H1 (cell line): ENCODE data around the gene CXXC5. TPM values are rescaled to one million over a fixed set of nuclear protein-coding genes. Genes with fewer than 3 reads are reported as not detected.

Experiments used
- CTCF ChIA-PET: fragments of 300-600 bp; sonication (Branson Sonifier 250); formaldehyde crosslinking; loops from one replicate; lab custom pipeline; 2021; ENCODE audit not compliant: partially characterized antibody; lab: Charles Lee
- POLR2A ChIA-PET: fragments of 300-600 bp; sonication (Branson Sonifier 250); formaldehyde crosslinking; loops from one replicate; lab custom pipeline; 2021; ENCODE audit warnings: inconsistent platforms; ENCODE audit not compliant: partially characterized antibody; lab: Charles Lee
- DNase-seq, 2 experiments: peaks; one replicate each; pipeline versions ENCODE4 v3.0.0 to v3.0.0-alpha.2; 2010 to 2022; ENCODE audit warnings: low spot score in 2 of 2, low read depth in 1 of 2, mixed read lengths in 1 of 2
- FAIRE-seq: peaks from 2 replicates; lab custom pipeline; 2011; peaks lifted over from hg19 to GRCh38; lab: Jason Lieb, UNC
- H2AFZ ChIP-seq: 2 replicates; pipeline ENCODE4 v1.8.1; 2012; ENCODE audit warnings: low read length, inconsistent platforms
- H2AK5ac ChIP-seq: 2 replicates; pipeline ENCODE4 v1.6.1; 2013; ENCODE audit warnings: low read depth, low read length
- H2BK120ac ChIP-seq: replicated peaks from 2 replicates; pipeline ENCODE3; 2013; ENCODE audit warnings: low read depth, low read length, inconsistent platforms
- H2BK12ac ChIP-seq: 2 replicates; pipeline ENCODE4 v1.6.1; 2013; ENCODE audit warnings: low read depth, low read length
- H2BK15ac ChIP-seq: 2 replicates; pipeline ENCODE4 v1.6.1; 2013; ENCODE audit warnings: low read length
- H2BK20ac ChIP-seq: 2 replicates; pipeline ENCODE4 v1.6.1; 2013; ENCODE audit warnings: low read length
- H2BK5ac ChIP-seq: 2 replicates; pipeline ENCODE4 v1.6.1; 2013; ENCODE audit warnings: low read depth, low read length
- H3K14ac ChIP-seq: 2 replicates; pipeline ENCODE4 v1.6.1; 2013; ENCODE audit warnings: inconsistent platforms; ENCODE audit not compliant: insufficient read length
- H3K18ac ChIP-seq: 2 replicates; pipeline ENCODE4 v1.6.1; 2013; ENCODE audit warnings: low read length; ENCODE audit errors: extremely low read depth
- H3K23ac ChIP-seq: 2 replicates; pipeline ENCODE4 v1.6.1; 2013; ENCODE audit warnings: inconsistent platforms; ENCODE audit not compliant: insufficient read length
- H3K23me2 ChIP-seq: 2 replicates; pipeline ENCODE4 v1.6.1; 2013; ENCODE audit warnings: low read depth, low read length
- H3K27ac ChIP-seq: 2 replicates; pipeline ENCODE4 v1.6.1; 2011; ENCODE audit warnings: low read depth, low read length, inconsistent platforms
- H3K27me3 ChIP-seq, 4 experiments: replicated peaks in 1 of 4; 1 replicate in 1 of 4; 2 replicates in 3 of 4; pipeline versions ENCODE4 v1.6.1 to v1.8.1; 2011 to 2013; ENCODE audit warnings: low read length in 3 of 4, mild to moderate bottlenecking in 3 of 4, inconsistent platforms in 2 of 4, mixed read lengths in 2 of 4, moderate library complexity in 1 of 4; ENCODE audit not compliant: control insufficient read depth in 3 of 4, insufficient read depth in 3 of 4; ENCODE audit errors: extremely low read depth in 1 of 4
- H3K36me3 ChIP-seq, 4 experiments: 2 replicates each; pipeline versions ENCODE4 v1.6.1 to v1.8.1; 2011 to 2013; ENCODE audit warnings: mild to moderate bottlenecking in 4 of 4, low read length in 3 of 4, moderate library complexity in 2 of 4, control low read depth in 1 of 4, inconsistent platforms in 1 of 4; ENCODE audit not compliant: insufficient read depth in 4 of 4, control insufficient read depth in 2 of 4
- H3K4ac ChIP-seq: replicated peaks from 2 replicates; pipeline ENCODE3; 2013; ENCODE audit warnings: low read length, low read depth, mixed read lengths, inconsistent platforms; ENCODE audit not compliant: insufficient read length
- H3K4me1 ChIP-seq, 4 experiments: replicated peaks in 1 of 4; 1 replicate in 1 of 4; 2 replicates in 3 of 4; pipeline versions ENCODE4 v1.6.1 to v1.8.1; 2011 to 2013; ENCODE audit warnings: low read length in 3 of 4, inconsistent platforms in 2 of 4, mixed read lengths in 1 of 4; ENCODE audit not compliant: insufficient read depth in 4 of 4, control insufficient read depth in 3 of 4
- H3K4me2 ChIP-seq, 2 experiments: 2 replicates each; pipeline versions ENCODE4 v1.6.1 to v1.8.1; 2011 to 2013; ENCODE audit warnings: low read depth in 2 of 2, low read length in 2 of 2, control low read depth in 1 of 2, inconsistent platforms in 1 of 2, mild to moderate bottlenecking in 1 of 2; ENCODE audit not compliant: insufficient read depth in 1 of 2
- H3K4me3 ChIP-seq, 4 experiments: fragments of 200-600, 300-600 bp in 1 of 4; sonication (generic), shearing (Covaris generic), sonication (Bioruptor Twin) in 1 of 4; 2 replicates each; pipeline versions ENCODE4 v1.5.1 to v1.8.1; 2011 to 2016; ENCODE audit warnings: low read length in 4 of 4, low read depth in 3 of 4, control low read depth in 2 of 4, inconsistent platforms in 2 of 4, mild to moderate bottlenecking in 2 of 4, mixed read lengths in 1 of 4, moderate library complexity in 1 of 4; ENCODE audit not compliant: insufficient read depth in 2 of 4; ENCODE audit errors: extremely low read depth in 1 of 4
- H3K56ac ChIP-seq: replicated peaks from 2 replicates; pipeline ENCODE3; 2013; ENCODE audit warnings: low read depth, mild to moderate bottlenecking, mixed read lengths, low read length, inconsistent platforms; ENCODE audit not compliant: insufficient read length
- H3K79me1 ChIP-seq: 2 replicates; pipeline ENCODE4 v1.6.1; 2013; ENCODE audit warnings: low read depth, low read length, control low read depth
- H3K79me2 ChIP-seq, 2 experiments: 2 replicates each; pipeline versions ENCODE4 v1.6.1 to v1.8.1; 2012 to 2013; ENCODE audit warnings: low read length in 2 of 2, mild to moderate bottlenecking in 2 of 2, inconsistent platforms in 1 of 2; ENCODE audit not compliant: insufficient read depth in 2 of 2, control insufficient read depth in 1 of 2
- H3K9ac ChIP-seq, 4 experiments: replicated peaks in 1 of 4; 1 replicate in 1 of 4; 2 replicates in 3 of 4; pipeline versions ENCODE4 v1.6.1 to v1.8.1; 2011 to 2013; ENCODE audit warnings: low read depth in 3 of 4, low read length in 3 of 4, control low read depth in 2 of 4, mild to moderate bottlenecking in 2 of 4, moderate library complexity in 2 of 4, inconsistent platforms in 1 of 4; ENCODE audit errors: extremely low read depth in 1 of 4
- H3K9me3 ChIP-seq, 2 experiments: 2 replicates each; pipeline versions ENCODE4 v1.6.1 to v1.8.1; 2012 to 2013; ENCODE audit warnings: mild to moderate bottlenecking in 2 of 2, moderate library complexity in 2 of 2, control low read depth in 1 of 2, inconsistent platforms in 1 of 2, low read depth in 1 of 2, low read length in 1 of 2, mixed read lengths in 1 of 2; ENCODE audit not compliant: insufficient read depth in 2 of 2
- H4K20me1 ChIP-seq, 2 experiments: replicated peaks in 1 of 2; 2 replicates each; pipeline versions ENCODE3 to v1.8.1; 2011 to 2013; ENCODE audit warnings: inconsistent platforms in 2 of 2, low read length in 2 of 2, mild to moderate bottlenecking in 1 of 2; ENCODE audit not compliant: insufficient read depth in 2 of 2, control insufficient read depth in 1 of 2
- H4K5ac ChIP-seq: 2 replicates; pipeline ENCODE4 v1.6.1; 2013; ENCODE audit warnings: low read length, low read depth, mixed read lengths, inconsistent platforms; ENCODE audit not compliant: insufficient read length
- H4K8ac ChIP-seq: 2 replicates; pipeline ENCODE4 v1.8.0; 2013; ENCODE audit warnings: mild to moderate bottlenecking, moderate library complexity, low read length, inconsistent platforms; ENCODE audit not compliant: insufficient read depth; ENCODE audit errors: extremely low read depth
- H4K91ac ChIP-seq: replicated peaks from 2 replicates; pipeline ENCODE3; 2013; ENCODE audit warnings: low read length, mixed read lengths, inconsistent platforms; ENCODE audit not compliant: insufficient read length
- KDM4A ChIP-seq: IDR thresholded peaks from one replicate; pipeline ENCODE4 v1.7.1; 2012; ENCODE audit warnings: low read depth, mild to moderate bottlenecking, moderate library complexity, low read length, inconsistent platforms; ENCODE audit not compliant: severe bottlenecking
- NRF1 ChIP-seq: IDR thresholded peaks from 2 replicates; pipeline ENCODE4 v1.6.1; 2011; ENCODE audit warnings: mild to moderate bottlenecking, low read depth, low read length, improper control_type of control experiment
- WGBS, 2 experiments: shearing (Covaris generic) in 1 of 2; methylation state at CpG; one replicate each; pipeline versions ENCODE4 v1.1.6 to v1.1.7; 2013 to 2015; ENCODE audit warnings: low lambda C conversion rate in 2 of 2, mixed read lengths in 2 of 2, inconsistent platforms in 1 of 2, low coverage in 1 of 2, missing lambda C conversion rate in 1 of 2; ENCODE audit not compliant: insufficient replicate concordance in 2 of 2, insufficient coverage in 1 of 2, insufficient read length in 1 of 2; ENCODE audit errors: extremely low coverage in 1 of 2, missing lambda C conversion rate in 1 of 2; 5-methylcytosine and 5-hydroxymethylcytosine counted together
- polyA plus RNA-seq, 7 experiments: library from polyadenylated mRNA; depleted of rRNA in 3 of 7; stranded (reverse) in 5 of 7; unstranded in 2 of 7; fragments of >200 nt in 5 of 7; fragments of 200-250 nt in 2 of 7; gene quantifications; 1 replicate in 5 of 7; 2 replicates in 1 of 7; 4 replicates in 1 of 7; pipeline versions ENCODE4 v1.2.1 to v1.2.3, GENCODE V29; 2011 to 2013; ENCODE audit warnings: missing spikeins in 2 of 7, mixed read lengths in 2 of 7
- total RNA-seq: library from RNA; stranded (reverse); fragmentation: NEBNext Ultra II Directional; extraction: Animal tissue kit (Norgen Biotek cat#: 25700); gene quantifications from 2 replicates; pipeline ENCODE4 v1.2.1, GENCODE V29; 2021
- TF ChIP-seq, protein P1 (sequence below): IDR thresholded peaks from 2 replicates; pipeline ENCODE4 v1.6.1; 2012; ENCODE audit warnings: inconsistent platforms

Gene CXXC5
- total and polyA plus RNA-seq, 2 of the 8 experiments (the other 6 are each of a cell fraction or from before 2014, with no cell fraction given), result 61.4 to 74.0 TPM

DNA sequence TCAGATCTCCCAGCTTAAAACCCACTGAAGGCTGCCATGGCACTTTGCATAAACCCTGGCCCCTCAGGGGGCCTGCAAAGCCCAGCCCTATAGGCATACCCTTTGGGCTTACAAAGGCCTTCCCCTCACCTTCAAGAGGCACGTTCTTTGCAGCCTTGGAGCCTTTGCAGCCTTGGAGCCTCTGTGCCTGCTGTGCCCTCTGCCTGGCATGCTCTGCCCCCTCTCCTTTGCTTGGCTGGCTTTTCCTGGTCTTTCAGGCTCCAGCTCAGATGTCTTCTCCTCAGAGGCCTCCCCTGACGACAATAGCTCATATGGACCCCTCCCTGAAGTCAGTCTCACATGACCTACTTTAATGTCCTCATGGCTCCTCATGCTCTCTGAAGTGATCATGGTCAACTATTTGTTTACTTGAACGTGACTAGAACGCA is 60.3 kb downstream of the CXXC5 start:
- CTCF ChIA-PET, result interaction anchor here (0.6 to 8.4 kb wide), 17 partner anchors 7 to 79 kb away, joined by 3 to 141 read pairs (median 4); no protein-coding TSS in a partner anchor
- peak overlapping the region in 2 of 4 experiments; percentile 40 to 79; a peak in 3 of 8 replicates for H3K4me3 ChIP-seq

More for the DNA sequence above, 60.3 kb downstream of the CXXC5 start:
- no peaks in the 10 kb centered on the region for H3K79me1 ChIP-seq
- peak overlapping the region; percentile 2 for H3K4ac ChIP-seq
- peak overlapping the region; percentile 57 for H4K91ac ChIP-seq
- no peak overlapping the region for H3K56ac ChIP-seq
- peak overlapping the region; percentile 53; the same call in 1 of the 2 replicates for H2BK20ac ChIP-seq
- peak overlapping the region; percentile 33 for H2BK120ac ChIP-seq
- no peak overlapping the region for H3K14ac ChIP-seq
- peak overlapping the region; percentile 12; the same call in 1 of the 2 replicates for H2BK15ac ChIP-seq
- H3K27me3 ChIP-seq, result peaks cover 0 to 11% (median 9%) of the 10 kb centered on the region in 4 experiments; a peak in 4 of 7 replicates
- H3K27ac ChIP-seq, result no peak overlapping the region; the same call in 1 of the 2 replicates
- H3K23ac ChIP-seq, result no peak overlapping the region
- H4K20me1 ChIP-seq, result no peaks in the 10 kb centered on the region
- peak; percentile 10 for TF ChIP-seq KDM4A
- TF ChIP-seq, protein P1, sequence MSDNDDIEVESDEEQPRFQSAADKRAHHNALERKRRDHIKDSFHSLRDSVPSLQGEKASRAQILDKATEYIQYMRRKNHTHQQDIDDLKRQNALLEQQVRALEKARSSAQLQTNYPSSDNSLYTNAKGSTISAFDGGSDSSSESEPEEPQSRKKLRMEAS, result peak; percentile 42
- no peak for TF ChIP-seq NRF1
- peak overlapping the region; percentile 71; the same call in 1 of the 2 replicates for H2BK12ac ChIP-seq
- H3K4me1 ChIP-seq, result peaks cover 13 to 40% (median 29%) of the 10 kb centered on the region in 4 experiments
- H2AK5ac ChIP-seq, result peak overlapping the region; percentile 31; the same call in 1 of the 2 replicates
- POLR2A ChIA-PET, result interaction anchor here (1.3 to 7.7 kb wide), 11 partner anchors 9 to 72 kb away, joined by 3 to 136 read pairs (median 7); partner anchors contain the start of gene CXXC5
- 23% methylated on average over 4 of the region's 4 CpGs; no CpG with 5 or more reads in 1 of the 2 experiments for WGBS, 2 experiments
- peak overlapping the region; percentile 83 to 98 for H3K4me2 ChIP-seq
- H3K18ac ChIP-seq, result peak overlapping the region; percentile 73
- H3K79me2 ChIP-seq, result no peaks in the 10 kb centered on the region
- peak overlapping the region in 2 of 4 experiments; percentile 16 to 27; a peak in 1 of 7 replicates for H3K9ac ChIP-seq
- no peak overlapping the region for H4K8ac ChIP-seq
- FAIRE-seq, result no peak
- H3K23me2 ChIP-seq, result peaks cover 20% of the 10 kb centered on the region
- peak overlapping the region; percentile 49 for H4K5ac ChIP-seq
- H3K36me3 ChIP-seq, result no peaks in the 10 kb centered on the region
- no peak overlapping the region for H2AFZ ChIP-seq
- no peaks in the 10 kb centered on the region for H3K9me3 ChIP-seq
- peak in 1 of 2 experiments; percentile 60 for DNase-seq
- H2BK5ac ChIP-seq, result peak overlapping the region; percentile 28
